PC-9 (cell line): ENCODE measurements around the gene LRRC8C. TPM values are rescaled to one million over a fixed set of nuclear protein-coding genes. Genes with fewer than 3 reads are reported as not detected.

Source experiments
- BruUV-seq: library from RNA; stranded (reverse); fragments of 400-500 nt; replicated peaks from 2 replicates; lab custom pipeline; 2021; lab: Mats Ljungman, UMichigan
- CTCF ChIA-PET: fragments of 300-600 bp; sonication (Branson Sonifier 250); formaldehyde crosslinking; loops from one replicate; lab custom pipeline; 2022; ENCODE audit warnings: antibody characterized with exemption; lab: Charles Lee
- POLR2A ChIA-PET: fragments of 300-600 bp; sonication (Branson Sonifier 250); formaldehyde crosslinking; loops from one replicate; lab custom pipeline; 2022; ENCODE audit warnings: antibody characterized with exemption; ENCODE audit not compliant: unreplicated experiment; lab: Charles Lee
- DNase-seq, 2 experiments: peaks; one replicate each; pipeline versions ENCODE4 v3.0.0 to v3.0.0-alpha.2; 2015 to 2022; ENCODE audit warnings: mixed read lengths in 1 of 2
- H2AFZ ChIP-seq: fragments of 200-600 bp; sonication (generic); 2 replicates; pipeline ENCODE4 v1.8.1; 2017; ENCODE audit warnings: antibody characterized with exemption
- H3F3A ChIP-seq: fragments of 200-600 bp; sonication (generic); 2 replicates; pipeline ENCODE4 v1.8.1; 2017; ENCODE audit warnings: antibody characterized with exemption, mild to moderate bottlenecking, low read depth; ENCODE audit not compliant: insufficient read depth
- H3K27ac ChIP-seq: fragments of 200-600 bp; sonication (generic); 2 replicates; pipeline ENCODE4 v1.6.1; 2016; ENCODE audit warnings: mixed run types
- H3K27me3 ChIP-seq: fragments of 200-600 bp; sonication (generic); 2 replicates; pipeline ENCODE4 v1.6.1; 2016; ENCODE audit warnings: low read depth, mixed run types; ENCODE audit not compliant: insufficient read depth
- H3K36me3 ChIP-seq: fragments of 200-600 bp; sonication (generic); 2 replicates; pipeline ENCODE4 v1.6.1; 2016; ENCODE audit warnings: low read depth, mixed run types
- H3K4me1 ChIP-seq: fragments of 200-600 bp; sonication (generic); replicated peaks from 2 replicates; pipeline ENCODE4 v1.6.1; 2016; ENCODE audit warnings: mixed run types; ENCODE audit not compliant: insufficient read depth
- H3K4me2 ChIP-seq: fragments of 200-600 bp; sonication (generic); 2 replicates; pipeline ENCODE4 v1.6.1; 2017; ENCODE audit warnings: mixed run types
- H3K4me3 ChIP-seq: fragments of 200-600 bp; sonication (generic); 2 replicates; pipeline ENCODE4 v1.6.1; 2016; ENCODE audit warnings: mixed run types
- H3K79me2 ChIP-seq: fragments of 200-600 bp; sonication (generic); 2 replicates; pipeline ENCODE4 v1.6.1; 2017; ENCODE audit warnings: low read depth, mixed run types
- H3K9me2 ChIP-seq: fragments of 200-600 bp; sonication (generic); 2 replicates; pipeline ENCODE4 v1.8.1; 2017; ENCODE audit warnings: mild to moderate bottlenecking; ENCODE audit not compliant: insufficient read depth
- H3K9me3 ChIP-seq: fragments of 200-600 bp; sonication (generic); 2 replicates; pipeline ENCODE4 v1.8.1; 2016; ENCODE audit warnings: low read depth; ENCODE audit not compliant: insufficient read depth
- H4K20me1 ChIP-seq: fragments of 200-600 bp; sonication (generic); 2 replicates; pipeline ENCODE4 v1.8.1; 2017; ENCODE audit not compliant: insufficient read depth
- CTCF ChIP-seq: fragments of 200-600 bp; sonication (generic); conservative IDR thresholded peaks from 2 replicates; pipeline ENCODE4 v1.6.1; 2017; ENCODE audit warnings: mixed run types, antibody characterized with exemption, mild to moderate bottlenecking, moderate library complexity
- EZH2 ChIP-seq: fragments of 200-600 bp; sonication (generic); IDR thresholded peaks from 2 replicates; pipeline ENCODE4 v1.8.0; 2017; ENCODE audit warnings: antibody characterized with exemption, low read depth
- intact Hi-C: fragments of 100-400 bp; cut with micrococcal nuclease; formaldehyde crosslinking; loops from one replicate; pipeline ENCODE4 v1.10.0; 2022; ENCODE audit not compliant: unreplicated experiment
- total RNA-seq: library from RNA; stranded (reverse); gene quantifications from 2 replicates; pipeline ENCODE4 v1.2.3, GENCODE V29; 2021

LRRC8C gene
- total RNA-seq, 1 experiment from 2014 or later, result 2.2 TPM

- no TSS peak for BruUV-seq
- DNase-seq, result no peak
- intact Hi-C loops, result no loop called here
These were observed 99.8 kb downstream of the LRRC8C start for GRCh38 chr1:89732643-89733222.

GRCh38 chr1:89733748-89734147 is 100.8 kb downstream of the LRRC8C start:
- BruUV-seq, result no TSS peak
- CTCF ChIA-PET, result no interaction called here
- intact Hi-C loops, result no loop called here

More at GRCh38 chr1:89732643-89733222, 99.8 kb downstream of the LRRC8C start:
- Histone ChIP-seq H3K9me2 (no peaks in the 10 kb centered on the region; the same call in 1 of the 2 replicates), H3K27me3 (no peaks in the 10 kb centered on the region), H3K9me3 (no peaks in the 10 kb centered on the region), H3K27ac (no peak overlapping the region), H3K36me3 (no peaks in the 10 kb centered on the region), H3K4me1 (no peaks in the 10 kb centered on the region), H3K4me2 (no peak overlapping the region), H2AFZ (no peak overlapping the region), H3K79me2 (no peaks in the 10 kb centered on the region), H3F3A (no peaks in the 10 kb centered on the region), H3K4me3 (no peak overlapping the region), H4K20me1 (no peaks in the 10 kb centered on the region)
- TF ChIP-seq EZH2, result no peak
- TF ChIP-seq CTCF, result no peak
- POLR2A ChIA-PET, result no interaction called here
- CTCF ChIA-PET, result no interaction called here

GRCh38 chr1:89734442-89734841 is 101.5 kb downstream of the LRRC8C start:
- H3K4me2 ChIP-seq, result no peak overlapping the region
- no peaks in the 10 kb centered on the region for H3K79me2 ChIP-seq
- H3K27ac ChIP-seq, result no peak overlapping the region
- H3K9me2 ChIP-seq, result no peaks in the 10 kb centered on the region; the same call in 1 of the 2 replicates
- H4K20me1 ChIP-seq, result no peaks in the 10 kb centered on the region
- no peak overlapping the region for H3K4me3 ChIP-seq
- no peaks in the 10 kb centered on the region for H3F3A ChIP-seq
- H3K36me3 ChIP-seq, result no peaks in the 10 kb centered on the region
- H2AFZ ChIP-seq, result no peak overlapping the region
- ChIA-PET POLR2A (no interaction called here), CTCF (no interaction called here)
- DNase-seq, result no peak
- TF ChIP-seq CTCF (no peak), EZH2 (no peak)
- no peaks in the 10 kb centered on the region for H3K27me3 ChIP-seq
- H3K9me3 ChIP-seq, result no peaks in the 10 kb centered on the region
- no TSS peak for BruUV-seq
- intact Hi-C loops, result no loop called here
- no peaks in the 10 kb centered on the region for H3K4me1 ChIP-seq

More at GRCh38 chr1:89733748-89734147, 100.8 kb downstream of the LRRC8C start:
- no peaks in the 10 kb centered on the region for H3K9me3 ChIP-seq
- no peaks in the 10 kb centered on the region for H3K36me3 ChIP-seq
- H3K4me2 ChIP-seq, result no peak overlapping the region
- H3K4me1 ChIP-seq, result no peaks in the 10 kb centered on the region
- no peaks in the 10 kb centered on the region for H3K79me2 ChIP-seq
- no peak overlapping the region for H3K4me3 ChIP-seq
- no peaks in the 10 kb centered on the region for H3F3A ChIP-seq
- no peak overlapping the region for H3K27ac ChIP-seq
- no peak overlapping the region for H2AFZ ChIP-seq
- no peak for DNase-seq
- H4K20me1 ChIP-seq, result no peaks in the 10 kb centered on the region
- no peaks in the 10 kb centered on the region; the same call in 1 of the 2 replicates for H3K9me2 ChIP-seq
- TF ChIP-seq EZH2 (no peak), CTCF (no peak)
- POLR2A ChIA-PET, result no interaction called here
- H3K27me3 ChIP-seq, result no peaks in the 10 kb centered on the region
